Brain microvascular endothelial cell (primary cell): ENCODE data around the gene DHX30.
"Not testable (repeated sequence)": the region's sequence is repeated elsewhere in the genome, so short reads cannot be mapped to it uniquely, and the experiment has no call there.

ENCODE experiments used
- DNase-seq: peaks from one replicate; pipeline ENCODE4 v3.0.0-alpha.2; 2020
- H3K27ac ChIP-seq: fragments of 250-450 bp; sonication (Bioruptor Pico); 2 replicates; pipeline ENCODE4 v1.5.1; 2020; ENCODE audit warnings: mild to moderate bottlenecking, moderate library complexity
- H3K27me3 ChIP-seq: fragments of 250-450 bp; sonication (Bioruptor Pico); replicated peaks from 2 replicates; pipeline ENCODE4 v1.5.1; 2020; ENCODE audit warnings: mild to moderate bottlenecking
- H3K36me3 ChIP-seq: fragments of 250-450 bp; sonication (Bioruptor Pico); replicated peaks from 2 replicates; pipeline ENCODE4 v1.5.1; 2020; ENCODE audit warnings: mild to moderate bottlenecking
- H3K4me3 ChIP-seq: 2 replicates; pipeline ENCODE4 v1.5.1; 2011; ENCODE audit warnings: low read depth, mild to moderate bottlenecking, control low read depth, low read length, moderate library complexity
- CTCF ChIP-seq: IDR thresholded peaks from 2 replicates; pipeline ENCODE4 v1.5.1; 2011; ENCODE audit warnings: low read depth, mild to moderate bottlenecking, moderate library complexity, low read length, control low read depth, inconsistent platforms; ENCODE audit errors: missing control alignments
- in situ Hi-C: cut with HindIII; loops from 2 replicates; pipeline ENCODE4 v1.10.0; 2017; ENCODE audit warnings: low sequenced_read_pairs, low pct_ligation_motif_present

The DHX30 gene

GRCh38 chr3:47874913-47875312, 72.0 kb downstream of the DHX30 start:
- no peak overlapping the region for H3K27ac ChIP-seq

GRCh38 chr3:47877290-47877689, 74.4 kb downstream of the DHX30 start:
- no peak for TF ChIP-seq CTCF
- Histone ChIP-seq H3K4me3 (no peak overlapping the region), H3K27ac (no peak overlapping the region), H3K27me3 (no peaks in the 10 kb centered on the region), H3K36me3 (peaks cover 24% of the 10 kb centered on the region)
- peak; percentile 13 for DNase-seq
- in situ Hi-C loops: no loop called here

More at GRCh38 chr3:47874913-47875312, 72.0 kb downstream of the DHX30 start:
- no peak for DNase-seq
- H3K36me3 ChIP-seq: peaks cover 46% of the 10 kb centered on the region
- no peaks in the 10 kb centered on the region for H3K27me3 ChIP-seq
- no peak overlapping the region for H3K4me3 ChIP-seq
- TF ChIP-seq CTCF: no peak
- in situ Hi-C loops: no loop called here

- H3K27ac ChIP-seq: no peak overlapping the region
- in situ Hi-C loops: no loop called here
- no peak for DNase-seq
- no peaks in the 10 kb centered on the region for H3K27me3 ChIP-seq
- no peak for TF ChIP-seq CTCF
- H3K4me3 ChIP-seq: no peak overlapping the region
- H3K36me3 ChIP-seq: peaks cover 22% of the 10 kb centered on the region
Observed at GRCh38 chr3:47877719-47878118, 74.8 kb downstream of the DHX30 start.

GRCh38 chr3:47882338-47882737, 79.4 kb downstream of the DHX30 start:
- no peak overlapping the region for H3K27ac ChIP-seq
- H3K36me3 ChIP-seq: peaks cover 12% of the 10 kb centered on the region
- H3K27me3 ChIP-seq: no peaks in the 10 kb centered on the region
- in situ Hi-C loops: no loop called here
- H3K4me3 ChIP-seq: no peak overlapping the region
- peak; percentile 1 for TF ChIP-seq CTCF
- DNase-seq: no peak

GRCh38 chr3:47884603-47885002, 81.7 kb downstream of the DHX30 start:
- Histone ChIP-seq H3K27ac (no peak overlapping the region), H3K27me3 (no peaks in the 10 kb centered on the region), H3K36me3 (peaks cover 22% of the 10 kb centered on the region), H3K4me3 (no peak overlapping the region)
- DNase-seq: no peak
- no peak for TF ChIP-seq CTCF
- in situ Hi-C loops: no loop called here

GRCh38 chr3:47885168-47885567, 82.2 kb downstream of the DHX30 start:
- Histone ChIP-seq H3K27me3 (no peaks in the 10 kb centered on the region), H3K36me3 (peaks cover 22% of the 10 kb centered on the region), H3K27ac (no peak overlapping the region), H3K4me3 (no peak overlapping the region)
- no peak for DNase-seq
- no peak for TF ChIP-seq CTCF
- in situ Hi-C loops: no loop called here

- in situ Hi-C loops: not testable (repeated sequence)
Observed at GRCh38 chr3:47887991-47888390, 85.1 kb downstream of the DHX30 start.

More at GRCh38 chr3:47887991-47888390, 85.1 kb downstream of the DHX30 start:
- not testable (repeated sequence) for DNase-seq, H3K27me3 ChIP-seq, H3K4me3 ChIP-seq, H3K27ac ChIP-seq
- peaks cover 38% of the 10 kb centered on the region for H3K36me3 ChIP-seq
